SK-N-SH (cell line): ENCODE results near the gene CNTNAP2. TPM values are rescaled to one million over a fixed set of nuclear protein-coding genes. Genes with fewer than 3 reads are reported as not detected.
A peak's percentile ranks its signal among the peaks of the same experiment; 100 is the strongest.

Experiments
- CTCF ChIA-PET: fragments of 300-600, 350-600 bp; formaldehyde crosslinking; extraction: SDS; loops from one replicate; lab custom pipeline; 2021; lab: Yijun Ruan, JAX
- POLR2A ChIA-PET: fragments of 350-600 bp; sonication (Branson Sonifier 250); formaldehyde crosslinking; extraction: SDS; loops from one replicate; lab custom pipeline; 2020; ENCODE audit warnings: antibody characterized with exemption, inconsistent platforms; lab: Yijun Ruan, JAX
- DNase-seq: peaks from one replicate; pipeline ENCODE4 v3.0.0; 2012
- H2AFZ ChIP-seq: fragments of 200-600 bp; sonication (generic); 2 replicates; pipeline ENCODE4 v1.8.1; 2016; ENCODE audit warnings: antibody characterized with exemption, mild to moderate bottlenecking, low read depth
- H3F3A ChIP-seq: fragments of 200-600 bp; sonication (generic); replicated peaks from 2 replicates; pipeline ENCODE3; 2016; ENCODE audit warnings: antibody characterized with exemption, mild to moderate bottlenecking; ENCODE audit not compliant: insufficient read depth
- H3K27ac ChIP-seq, 2 experiments: fragments of 200-500 bp in 1 of 2; fragments of 200-600 bp in 1 of 2; sonication (Bioruptor generic) in 1 of 2; sonication (generic), shearing (Covaris generic) in 1 of 2; 2 replicates each; pipeline versions ENCODE4 v1.5.1 to v1.6.1; 2014 to 2016; ENCODE audit warnings: low read depth in 2 of 2, inconsistent platforms in 1 of 2, low read length in 1 of 2, mild to moderate bottlenecking in 1 of 2, mixed read lengths in 1 of 2
- H3K27me3 ChIP-seq: fragments of 200-600 bp; sonication (generic), shearing (Covaris generic); 2 replicates; pipeline ENCODE4 v1.6.1; 2016; ENCODE audit warnings: mixed run types; ENCODE audit not compliant: insufficient read depth
- H3K36me3 ChIP-seq, 2 experiments: fragments of 200-500 bp in 1 of 2; fragments of 200-600 bp in 1 of 2; sonication (Bioruptor generic) in 1 of 2; sonication (generic) in 1 of 2; replicated peaks in 1 of 2; 2 replicates each; pipeline versions ENCODE3 to v1.5.1; 2014 to 2016; ENCODE audit warnings: low read length in 1 of 2, mild to moderate bottlenecking in 1 of 2; ENCODE audit not compliant: insufficient read depth in 2 of 2, control insufficient read depth in 1 of 2
- H3K4me1 ChIP-seq, 2 experiments: fragments of 200-500 bp in 1 of 2; fragments of 200-600 bp in 1 of 2; sonication (Bioruptor generic) in 1 of 2; sonication (generic), shearing (Covaris generic) in 1 of 2; 2 replicates each; pipeline versions ENCODE4 v1.5.1 to v1.6.1; 2014 to 2016; ENCODE audit warnings: low read depth in 1 of 2, low read length in 1 of 2, mixed run types in 1 of 2; ENCODE audit not compliant: insufficient read depth in 2 of 2, control insufficient read depth in 1 of 2
- H3K4me2 ChIP-seq: fragments of 200-600 bp; sonication (generic), shearing (Covaris generic); 2 replicates; pipeline ENCODE4 v1.6.1; 2017; ENCODE audit warnings: mixed run types
- H3K4me3 ChIP-seq, 2 experiments: fragments of 200-500 bp in 1 of 2; fragments of 200-600 bp in 1 of 2; sonication (Bioruptor generic) in 1 of 2; sonication (generic), shearing (Covaris generic) in 1 of 2; 2 replicates each; pipeline versions ENCODE4 v1.5.1 to v1.8.1; 2014 to 2016; ENCODE audit warnings: low read depth in 2 of 2, inconsistent platforms in 1 of 2, low read length in 1 of 2, mild to moderate bottlenecking in 1 of 2, mixed read lengths in 1 of 2, moderate library complexity in 1 of 2
- H3K79me2 ChIP-seq: fragments of 200-600 bp; sonication (generic); 2 replicates; pipeline ENCODE4 v1.8.1; 2017; ENCODE audit warnings: mild to moderate bottlenecking; ENCODE audit not compliant: insufficient read depth
- H3K9ac ChIP-seq: fragments of 200-600 bp; sonication (generic); 2 replicates; pipeline ENCODE4 v1.6.1; 2017; ENCODE audit warnings: mixed run types
- H3K9me2 ChIP-seq: fragments of 200-600 bp; sonication (generic); 2 replicates; pipeline ENCODE4 v1.6.1; 2017; ENCODE audit warnings: mixed run types
- H3K9me3 ChIP-seq: fragments of 200-600 bp; sonication (generic); 2 replicates; pipeline ENCODE4 v1.6.1; 2017; ENCODE audit warnings: mixed run types, mild to moderate bottlenecking, moderate library complexity
- H4K20me1 ChIP-seq: fragments of 200-600 bp; sonication (generic); 2 replicates; pipeline ENCODE4 v1.6.1; 2017; ENCODE audit warnings: mild to moderate bottlenecking, mixed run types; ENCODE audit not compliant: insufficient read depth
- EZH2phosphoT487 ChIP-seq: fragments of 200-600 bp; sonication (generic); IDR thresholded peaks from 2 replicates; pipeline ENCODE4 v1.6.1; 2017; ENCODE audit warnings: low read depth, mixed run types, mild to moderate bottlenecking, antibody characterized with exemption, moderate library complexity, borderline replicate concordance
- FOSL2 ChIP-seq: IDR thresholded peaks from 2 replicates; pipeline ENCODE4 v1.4.0; 2012; ENCODE audit warnings: low read depth, mild to moderate bottlenecking, moderate library complexity, borderline replicate concordance
- FOXJ3 ChIP-seq: sonication (generic); formaldehyde crosslinking; IDR thresholded peaks from 2 replicates; pipeline ENCODE4 v1.5.1; 2020; ENCODE audit warnings: mild to moderate bottlenecking, missing genetic modification reagents
- GABPA ChIP-seq: IDR thresholded peaks from 2 replicates; pipeline ENCODE4 v1.4.0; 2012; ENCODE audit warnings: low read depth, mild to moderate bottlenecking
- GATA2 ChIP-seq: sonication (generic); formaldehyde crosslinking; IDR thresholded peaks from 2 replicates; pipeline ENCODE4 v1.5.0; 2020; ENCODE audit warnings: mild to moderate bottlenecking, missing genetic modification reagents
- JUND ChIP-seq: IDR thresholded peaks from 2 replicates; pipeline ENCODE4 v1.4.0; 2012
- MEF2A ChIP-seq: IDR thresholded peaks from 2 replicates; pipeline ENCODE4 v1.4.0; 2012; ENCODE audit warnings: low read depth, borderline replicate concordance
- MXI1 ChIP-seq: IDR thresholded peaks from 2 replicates; pipeline ENCODE4 v1.6.1; 2012; ENCODE audit warnings: mild to moderate bottlenecking, low read depth, low read length, improper control_type of control experiment
- NRF1 ChIP-seq: IDR thresholded peaks from 2 replicates; pipeline ENCODE4 v1.6.1; 2012; ENCODE audit warnings: low read depth, mild to moderate bottlenecking, low read length
- SIN3A ChIP-seq: IDR thresholded peaks from 2 replicates; pipeline ENCODE4 v1.6.1; 2012; ENCODE audit warnings: low read depth, mild to moderate bottlenecking, low read length, moderate library complexity, borderline replicate concordance
- SMC3 ChIP-seq: IDR thresholded peaks from 2 replicates; pipeline ENCODE4 v1.6.1; 2012; ENCODE audit warnings: low read depth, low read length, improper control_type of control experiment
- TAF1 ChIP-seq: IDR thresholded peaks from 2 replicates; pipeline ENCODE4 v1.6.1; 2012; ENCODE audit warnings: low read depth, mild to moderate bottlenecking, low read length, moderate library complexity, borderline replicate concordance
- TCF12 ChIP-seq: IDR thresholded peaks from 2 replicates; pipeline ENCODE4 v1.4.0; 2012
- TEAD4 ChIP-seq: IDR thresholded peaks from 2 replicates; pipeline ENCODE4 v1.4.0; 2012; ENCODE audit warnings: mild to moderate bottlenecking, borderline replicate concordance; ENCODE audit not compliant: insufficient read depth
- YY1 ChIP-seq: IDR thresholded peaks from 2 replicates; pipeline ENCODE4 v1.4.0; 2012; ENCODE audit warnings: low read depth, mild to moderate bottlenecking
- WGBS: methylation state at CpG from one replicate; pipeline ENCODE4 v1.1.6; 2017; ENCODE audit warnings: low lambda C conversion rate; 5-methylcytosine and 5-hydroxymethylcytosine counted together
- polyA plus RNA-seq, 3 experiments: library from polyadenylated mRNA; depleted of rRNA; stranded (reverse); fragments of >200 nt; gene quantifications; 2 replicates each; pipeline ENCODE4 v1.2.3, GENCODE V29; 2012
- TF ChIP-seq, protein P1 (sequence below): IDR thresholded peaks from 2 replicates; pipeline ENCODE4 v1.6.1; 2012; ENCODE audit warnings: mild to moderate bottlenecking, low read depth, low read length, moderate library complexity
- TF ChIP-seq, protein P2 (sequence below): IDR thresholded peaks from 2 replicates; pipeline ENCODE4 v1.4.0; 2012; ENCODE audit warnings: low read depth, borderline replicate concordance
- TF ChIP-seq, protein P3 (sequence below): IDR thresholded peaks from 2 replicates; pipeline ENCODE4; 2012
- TF ChIP-seq, protein P4 (sequence below): fragments of 150-350 bp; IDR thresholded peaks from 2 replicates; pipeline ENCODE4 v1.6.1; 2016; ENCODE audit warnings: mild to moderate bottlenecking, low read depth, low read length

CNTNAP2 gene
- polyA plus RNA-seq, 1 of the 3 experiments (the other 2 are of a cell fraction) = 3.4 TPM

DNA sequence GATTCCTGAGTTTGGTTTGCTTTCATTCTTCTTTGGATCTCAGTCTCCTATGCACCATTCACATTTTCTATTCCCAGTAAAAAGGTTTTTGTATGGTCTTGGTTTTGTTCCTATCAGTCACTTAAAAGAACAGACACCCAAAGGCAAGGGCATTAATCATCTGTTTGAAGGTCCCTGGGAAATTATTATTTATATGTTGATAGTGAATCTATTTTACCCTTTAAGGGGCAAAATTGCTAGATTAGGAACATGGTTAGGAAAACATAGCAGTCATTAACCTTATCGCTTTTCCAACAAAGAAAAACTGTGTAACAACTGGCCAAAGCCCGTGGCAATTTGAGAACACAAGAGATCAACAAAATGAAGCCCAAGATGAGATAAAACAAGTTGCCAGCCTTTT lies 1327.3 kb downstream of the CNTNAP2 start (continued):
- TF ChIP-seq, protein P1, sequence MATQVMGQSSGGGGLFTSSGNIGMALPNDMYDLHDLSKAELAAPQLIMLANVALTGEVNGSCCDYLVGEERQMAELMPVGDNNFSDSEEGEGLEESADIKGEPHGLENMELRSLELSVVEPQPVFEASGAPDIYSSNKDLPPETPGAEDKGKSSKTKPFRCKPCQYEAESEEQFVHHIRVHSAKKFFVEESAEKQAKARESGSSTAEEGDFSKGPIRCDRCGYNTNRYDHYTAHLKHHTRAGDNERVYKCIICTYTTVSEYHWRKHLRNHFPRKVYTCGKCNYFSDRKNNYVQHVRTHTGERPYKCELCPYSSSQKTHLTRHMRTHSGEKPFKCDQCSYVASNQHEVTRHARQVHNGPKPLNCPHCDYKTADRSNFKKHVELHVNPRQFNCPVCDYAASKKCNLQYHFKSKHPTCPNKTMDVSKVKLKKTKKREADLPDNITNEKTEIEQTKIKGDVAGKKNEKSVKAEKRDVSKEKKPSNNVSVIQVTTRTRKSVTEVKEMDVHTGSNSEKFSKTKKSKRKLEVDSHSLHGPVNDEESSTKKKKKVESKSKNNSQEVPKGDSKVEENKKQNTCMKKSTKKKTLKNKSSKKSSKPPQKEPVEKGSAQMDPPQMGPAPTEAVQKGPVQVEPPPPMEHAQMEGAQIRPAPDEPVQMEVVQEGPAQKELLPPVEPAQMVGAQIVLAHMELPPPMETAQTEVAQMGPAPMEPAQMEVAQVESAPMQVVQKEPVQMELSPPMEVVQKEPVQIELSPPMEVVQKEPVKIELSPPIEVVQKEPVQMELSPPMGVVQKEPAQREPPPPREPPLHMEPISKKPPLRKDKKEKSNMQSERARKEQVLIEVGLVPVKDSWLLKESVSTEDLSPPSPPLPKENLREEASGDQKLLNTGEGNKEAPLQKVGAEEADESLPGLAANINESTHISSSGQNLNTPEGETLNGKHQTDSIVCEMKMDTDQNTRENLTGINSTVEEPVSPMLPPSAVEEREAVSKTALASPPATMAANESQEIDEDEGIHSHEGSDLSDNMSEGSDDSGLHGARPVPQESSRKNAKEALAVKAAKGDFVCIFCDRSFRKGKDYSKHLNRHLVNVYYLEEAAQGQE = no peak
- TF ChIP-seq, protein P2, sequence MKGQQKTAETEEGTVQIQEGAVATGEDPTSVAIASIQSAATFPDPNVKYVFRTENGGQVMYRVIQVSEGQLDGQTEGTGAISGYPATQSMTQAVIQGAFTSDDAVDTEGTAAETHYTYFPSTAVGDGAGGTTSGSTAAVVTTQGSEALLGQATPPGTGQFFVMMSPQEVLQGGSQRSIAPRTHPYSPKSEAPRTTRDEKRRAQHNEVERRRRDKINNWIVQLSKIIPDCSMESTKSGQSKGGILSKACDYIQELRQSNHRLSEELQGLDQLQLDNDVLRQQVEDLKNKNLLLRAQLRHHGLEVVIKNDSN = no peak
- TF ChIP-seq TAF1 (no peak), SIN3A (no peak), TCF12 (peak; percentile 60), SMC3 (no peak)

DNA sequence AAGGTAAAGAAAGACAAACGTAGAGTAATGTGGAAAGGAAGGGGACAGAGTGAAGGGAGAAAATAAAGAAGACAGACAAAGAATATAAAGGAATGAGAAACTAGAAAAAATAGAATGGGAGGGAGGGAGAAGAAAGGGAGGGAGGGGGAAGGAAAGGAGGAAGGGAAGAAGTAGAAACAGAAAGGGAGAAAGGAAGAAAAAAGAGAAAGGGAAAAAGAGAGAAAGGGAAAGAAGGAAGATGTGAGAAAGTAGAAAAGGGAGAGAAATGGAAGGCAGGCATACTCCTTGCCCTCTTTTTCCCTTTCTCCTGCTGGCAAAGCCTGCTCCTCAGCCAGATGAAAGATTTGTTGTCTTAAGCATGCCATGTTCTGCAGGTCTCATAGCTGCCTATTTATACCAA lies 1336.2 kb downstream of the CNTNAP2 start:
- peaks cover 3% of the 10 kb centered on the region for H3F3A ChIP-seq
- no peaks in the 10 kb centered on the region for H3K27me3 ChIP-seq
- no peaks in the 10 kb centered on the region for H4K20me1 ChIP-seq
- H3K9me2 ChIP-seq = no peaks in the 10 kb centered on the region
- no peak overlapping the region for H3K9ac ChIP-seq
- ChIA-PET POLR2A (no interaction called here), CTCF (interaction anchor here (1.5 kb wide), 1 partner anchor 8 kb away, joined by 4 read pairs; no protein-coding TSS in a partner anchor)
- TF ChIP-seq EZH2phosphoT487 = no peak
- H3K4me2 ChIP-seq = no peak overlapping the region
- WGBS = 63% methylated on average over 1 of the region's 1 CpG
- no peaks in the 10 kb centered on the region for H3K9me3 ChIP-seq
- DNase-seq = no peak
- H3K4me3 ChIP-seq = no peak overlapping the region
- no peak overlapping the region for H2AFZ ChIP-seq
- H3K4me1 ChIP-seq = no peaks in the 10 kb centered on the region
- H3K36me3 ChIP-seq = no peaks in the 10 kb centered on the region
- H3K79me2 ChIP-seq = no peaks in the 10 kb centered on the region
- no peak overlapping the region for H3K27ac ChIP-seq

GRCh38 chr7:147465223-147465622 lies 1348.6 kb downstream of the CNTNAP2 start:
- H3F3A ChIP-seq = peaks cover 3% of the 10 kb centered on the region
- no peak overlapping the region for H3K27ac ChIP-seq
- H3K36me3 ChIP-seq = no peaks in the 10 kb centered on the region
- H2AFZ ChIP-seq = no peak overlapping the region
- no peaks in the 10 kb centered on the region for H3K9me2 ChIP-seq
- H3K4me2 ChIP-seq = no peak overlapping the region
- no peaks in the 10 kb centered on the region for H4K20me1 ChIP-seq
- 96% methylated on average over 2 of the region's 2 CpGs for WGBS
- CTCF ChIA-PET = interaction anchor here (1.8 kb wide), 1 partner anchor 9 kb away, joined by 4 read pairs; no protein-coding TSS in a partner anchor
- H3K27me3 ChIP-seq = no peaks in the 10 kb centered on the region
- POLR2A ChIA-PET = no interaction called here
- no peaks in the 10 kb centered on the region for H3K4me1 ChIP-seq
- no peaks in the 10 kb centered on the region for H3K9me3 ChIP-seq
- H3K4me3 ChIP-seq = no peak overlapping the region
- H3K9ac ChIP-seq = no peak overlapping the region
- DNase-seq = no peak
- no peaks in the 10 kb centered on the region for H3K79me2 ChIP-seq
- TF ChIP-seq, protein P3, sequence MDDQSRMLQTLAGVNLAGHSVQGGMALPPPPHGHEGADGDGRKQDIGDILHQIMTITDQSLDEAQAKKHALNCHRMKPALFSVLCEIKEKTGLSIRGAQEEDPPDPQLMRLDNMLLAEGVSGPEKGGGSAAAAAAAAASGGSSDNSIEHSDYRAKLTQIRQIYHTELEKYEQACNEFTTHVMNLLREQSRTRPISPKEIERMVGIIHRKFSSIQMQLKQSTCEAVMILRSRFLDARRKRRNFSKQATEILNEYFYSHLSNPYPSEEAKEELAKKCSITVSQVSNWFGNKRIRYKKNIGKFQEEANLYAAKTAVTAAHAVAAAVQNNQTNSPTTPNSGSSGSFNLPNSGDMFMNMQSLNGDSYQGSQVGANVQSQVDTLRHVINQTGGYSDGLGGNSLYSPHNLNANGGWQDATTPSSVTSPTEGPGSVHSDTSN = no peak
- no peak for TF ChIP-seq EZH2phosphoT487
- TF ChIP-seq GATA2 (CRISPR knock-in tag) = no peak
- TF ChIP-seq YY1 = no peak
- TF ChIP-seq, protein P2 = no peak
- no peak for TF ChIP-seq GABPA
- TF ChIP-seq TCF12 = no peak
- no peak for TF ChIP-seq FOSL2
- TF ChIP-seq, protein P4, sequence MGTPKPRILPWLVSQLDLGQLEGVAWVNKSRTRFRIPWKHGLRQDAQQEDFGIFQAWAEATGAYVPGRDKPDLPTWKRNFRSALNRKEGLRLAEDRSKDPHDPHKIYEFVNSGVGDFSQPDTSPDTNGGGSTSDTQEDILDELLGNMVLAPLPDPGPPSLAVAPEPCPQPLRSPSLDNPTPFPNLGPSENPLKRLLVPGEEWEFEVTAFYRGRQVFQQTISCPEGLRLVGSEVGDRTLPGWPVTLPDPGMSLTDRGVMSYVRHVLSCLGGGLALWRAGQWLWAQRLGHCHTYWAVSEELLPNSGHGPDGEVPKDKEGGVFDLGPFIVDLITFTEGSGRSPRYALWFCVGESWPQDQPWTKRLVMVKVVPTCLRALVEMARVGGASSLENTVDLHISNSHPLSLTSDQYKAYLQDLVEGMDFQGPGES = no peak
- no peak for TF ChIP-seq MXI1
- no peak for TF ChIP-seq JUND
- no peak for TF ChIP-seq NRF1
- no peak for TF ChIP-seq TEAD4
- no peak for TF ChIP-seq MEF2A
- no peak for TF ChIP-seq SMC3
- TF ChIP-seq FOXJ3 (CRISPR knock-in tag) = no peak
- TF ChIP-seq TAF1 = no peak
